Lung (tissue), 12 donors: ENCODE results near the gene ZNF827. TPM values are rescaled to one million over a fixed set of nuclear protein-coding genes. Genes with fewer than 3 reads are reported as not detected.

ENCODE experiments used
- ATAC-seq: fragments of 200-7000 bp; cut with Tn5 transposase; one replicate; pipeline ENCODE4 v1.9.1; 2020; ENCODE audit warnings: moderate number of reproducible peaks; ENCODE audit not compliant: insufficient read depth, low FRiP score
- DNase-seq, 3 donors: peaks; one replicate each; pipeline ENCODE4 v3.0.0-alpha.2; 2013 to 2017
- H3K27ac ChIP-seq, 2 donors: one replicate each; pipeline ENCODE4 v1.5.1; 2013; ENCODE audit warnings: mild to moderate bottlenecking in 2 of 2, moderate library complexity in 2 of 2, control low read depth in 1 of 2, inconsistent platforms in 1 of 2, low read depth in 1 of 2, low read length in 1 of 2
- H3K27me3 ChIP-seq, 3 donors: one replicate each; pipeline ENCODE4 v1.5.1; 2013; ENCODE audit warnings: low read length in 2 of 3; ENCODE audit not compliant: control insufficient read depth in 3 of 3, insufficient read depth in 3 of 3
- H3K36me3 ChIP-seq, 4 donors: one replicate each; pipeline ENCODE4 v1.5.1; 2013; ENCODE audit warnings: low read length in 4 of 4, mild to moderate bottlenecking in 1 of 4, moderate library complexity in 1 of 4; ENCODE audit not compliant: control insufficient read depth in 4 of 4, insufficient read depth in 4 of 4
- H3K4me1 ChIP-seq, 5 donors: one replicate each; pipeline ENCODE4 v1.5.1; 2013; ENCODE audit warnings: low read length in 5 of 5, mild to moderate bottlenecking in 2 of 5, moderate library complexity in 1 of 5; ENCODE audit not compliant: control insufficient read depth in 5 of 5, insufficient read depth in 5 of 5
- H3K4me3 ChIP-seq: one replicate; pipeline ENCODE4 v1.5.1; 2013; ENCODE audit warnings: mild to moderate bottlenecking, control low read depth, moderate library complexity
- H3K9ac ChIP-seq, 2 donors: one replicate each; pipeline ENCODE4 v1.5.1; 2013; ENCODE audit warnings: low read length in 2 of 2, control low read depth in 1 of 2; ENCODE audit not compliant: insufficient read depth in 1 of 2
- H3K9me3 ChIP-seq, 4 donors: one replicate each; pipeline ENCODE4 v1.5.1; 2013; ENCODE audit warnings: low read length in 3 of 4, mild to moderate bottlenecking in 1 of 4, moderate library complexity in 1 of 4; ENCODE audit not compliant: control insufficient read depth in 4 of 4, insufficient read depth in 3 of 4
- WGBS, 2 donors: extraction: QIAGEN DNeasy Blood & Tissue Kit; methylation state at CpG; one replicate each; pipeline ENCODE4 v1.1.7; 2013; 5-methylcytosine and 5-hydroxymethylcytosine counted together
- polyA plus RNA-seq, 2 donors: library from polyadenylated mRNA; stranded (reverse); fragments of 200-250 nt; gene quantifications; one replicate each; pipeline ENCODE4 v1.2.1, GENCODE V29; 2013
- total RNA-seq, 2 donors: library from RNA; depleted of rRNA in 1 of 2; stranded (reverse); fragments of >200 nt in 1 of 2; gene quantifications; one replicate each; pipeline ENCODE4 v1.2.1, GENCODE V29; 2014 to 2021
- TF ChIP-seq, protein P1 (sequence below): IDR thresholded peaks from 2 replicates; pipeline ENCODE4 v1.5.1; 2012; ENCODE audit warnings: mild to moderate bottlenecking; ENCODE audit errors: control extremely low read depth, extremely low read depth
- donor health status: control.
- donor health status: control.
- donor health status: Bipolar disorder and iron deficiency.
- donor health status: healthy.
- donor health status: DM: yes; HTN: yes; CAD: no.

Gene ZNF827
- total and polyA plus RNA-seq, 4 donors: 2.7 to 27.4 (median 8.2) TPM

DNA sequence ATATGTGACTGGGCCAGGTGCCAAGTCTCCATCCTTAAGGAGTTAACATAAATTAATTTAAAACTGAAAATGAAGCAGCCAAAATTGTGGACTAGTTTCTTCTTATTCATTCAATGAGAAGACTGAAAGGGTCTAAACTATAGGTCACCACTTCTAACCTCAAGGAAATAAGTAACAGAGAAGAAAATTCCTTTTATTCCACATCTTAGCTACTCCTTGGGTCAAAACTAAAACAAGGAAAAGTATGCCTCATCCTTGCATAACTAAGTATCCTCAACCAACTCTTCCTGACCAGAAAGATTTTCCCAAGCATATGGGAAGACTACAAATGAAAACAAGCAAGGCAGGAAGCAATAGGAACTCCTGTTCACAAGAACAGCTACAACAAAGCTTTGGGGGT is 71.2 kb downstream of the ZNF827 start:
- no peaks in the 10 kb centered on the region for H3K9me3 ChIP-seq
- no peak overlapping the region for H3K9ac ChIP-seq
- H3K4me1 ChIP-seq: peaks cover 0 to 8% (median 1%) of the 10 kb centered on the region in 5 donors
- ATAC-seq: no peak
- no peaks in the 10 kb centered on the region for H3K27me3 ChIP-seq
- peaks cover 0 to 5% (median 2%) of the 10 kb centered on the region in 4 donors for H3K36me3 ChIP-seq
- TF ChIP-seq, protein P1, sequence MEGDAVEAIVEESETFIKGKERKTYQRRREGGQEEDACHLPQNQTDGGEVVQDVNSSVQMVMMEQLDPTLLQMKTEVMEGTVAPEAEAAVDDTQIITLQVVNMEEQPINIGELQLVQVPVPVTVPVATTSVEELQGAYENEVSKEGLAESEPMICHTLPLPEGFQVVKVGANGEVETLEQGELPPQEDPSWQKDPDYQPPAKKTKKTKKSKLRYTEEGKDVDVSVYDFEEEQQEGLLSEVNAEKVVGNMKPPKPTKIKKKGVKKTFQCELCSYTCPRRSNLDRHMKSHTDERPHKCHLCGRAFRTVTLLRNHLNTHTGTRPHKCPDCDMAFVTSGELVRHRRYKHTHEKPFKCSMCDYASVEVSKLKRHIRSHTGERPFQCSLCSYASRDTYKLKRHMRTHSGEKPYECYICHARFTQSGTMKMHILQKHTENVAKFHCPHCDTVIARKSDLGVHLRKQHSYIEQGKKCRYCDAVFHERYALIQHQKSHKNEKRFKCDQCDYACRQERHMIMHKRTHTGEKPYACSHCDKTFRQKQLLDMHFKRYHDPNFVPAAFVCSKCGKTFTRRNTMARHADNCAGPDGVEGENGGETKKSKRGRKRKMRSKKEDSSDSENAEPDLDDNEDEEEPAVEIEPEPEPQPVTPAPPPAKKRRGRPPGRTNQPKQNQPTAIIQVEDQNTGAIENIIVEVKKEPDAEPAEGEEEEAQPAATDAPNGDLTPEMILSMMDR: no peak
- no peak for DNase-seq
- H3K4me3 ChIP-seq: no peak overlapping the region
- H3K27ac ChIP-seq: no peak overlapping the region

DNA sequence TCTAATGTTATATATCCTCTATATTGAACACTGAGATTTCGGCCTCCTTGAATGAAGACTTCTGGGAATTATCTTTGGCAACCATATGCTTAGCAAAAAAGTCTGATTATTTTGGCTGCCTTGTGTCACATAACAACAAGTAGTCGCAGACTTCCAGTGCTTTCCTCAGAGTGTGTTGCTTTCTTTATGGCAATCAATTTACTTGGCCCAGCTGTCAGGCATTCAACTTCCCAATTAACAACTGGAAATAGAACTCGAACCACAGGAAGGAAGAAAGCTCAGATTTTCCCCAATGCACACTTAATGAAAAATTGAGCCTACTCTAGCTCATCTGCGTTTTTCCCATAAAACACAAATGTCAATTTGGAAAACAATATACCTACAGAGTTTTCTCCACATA is 71.6 kb downstream of the ZNF827 start:
- Histone ChIP-seq H3K27ac (no peak overlapping the region), H3K9me3 (no peaks in the 10 kb centered on the region), H3K4me3 (no peak overlapping the region), H3K4me1 (peaks cover 1 to 8% (median 2%) of the 10 kb centered on the region in 5 donors), H3K36me3 (peaks cover 0 to 5% (median under 1%) of the 10 kb centered on the region in 4 donors), H3K9ac (no peak overlapping the region), H3K27me3 (no peaks in the 10 kb centered on the region)
- ATAC-seq (no peak), DNase-seq (peak in 1 of 3 donors; percentile 14)
- TF ChIP-seq, protein P1: no peak
- 57 to 64% methylated on average over 4 of the region's 4 CpGs for WGBS, 2 donors

DNA sequence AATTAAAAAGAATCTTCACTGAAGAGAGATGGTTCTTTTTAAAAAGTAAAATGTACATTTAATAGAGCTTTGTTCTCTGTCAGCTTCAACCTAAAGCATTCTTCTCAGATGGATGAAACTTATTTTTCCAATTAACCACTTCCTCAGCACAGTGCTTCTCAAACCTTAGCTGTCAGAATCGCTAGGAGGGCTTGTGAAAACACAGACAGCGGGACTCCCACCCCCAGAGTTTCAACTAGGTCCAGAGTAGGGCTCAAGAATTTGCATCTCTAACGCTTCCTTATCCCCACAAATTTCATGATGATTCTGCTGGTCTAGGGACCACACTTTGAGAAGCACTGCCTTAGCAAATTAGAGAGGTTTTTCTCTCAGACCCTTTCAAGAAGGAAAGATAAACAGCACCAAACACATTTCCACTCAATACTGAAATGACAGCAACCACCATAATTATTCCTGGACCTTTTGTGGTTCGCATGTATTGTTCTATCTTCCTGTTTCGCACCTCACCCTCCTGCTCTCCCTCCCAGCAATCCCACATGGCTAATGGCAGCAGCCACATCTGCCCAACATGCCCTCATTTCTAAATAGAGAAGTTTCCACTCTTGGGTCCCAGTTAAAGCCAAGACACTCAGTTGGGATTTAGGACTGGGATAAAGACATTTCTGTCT is 73.2 kb downstream of the ZNF827 start:
- Histone ChIP-seq H3K36me3 (peaks cover 0 to 5% (median under 1%) of the 10 kb centered on the region in 4 donors), H3K4me3 (no peak overlapping the region), H3K9ac (no peak overlapping the region), H3K4me1 (peaks cover 4 to 24% (median 12%) of the 10 kb centered on the region in 5 donors), H3K9me3 (no peaks in the 10 kb centered on the region), H3K27ac (no peak overlapping the region), H3K27me3 (no peaks in the 10 kb centered on the region)
- DNase-seq (no peak), ATAC-seq (no peak)
- TF ChIP-seq, protein P1: no peak
- 80 to 84% methylated on average over 5 of the region's 5 CpGs for WGBS, 2 donors

DNA sequence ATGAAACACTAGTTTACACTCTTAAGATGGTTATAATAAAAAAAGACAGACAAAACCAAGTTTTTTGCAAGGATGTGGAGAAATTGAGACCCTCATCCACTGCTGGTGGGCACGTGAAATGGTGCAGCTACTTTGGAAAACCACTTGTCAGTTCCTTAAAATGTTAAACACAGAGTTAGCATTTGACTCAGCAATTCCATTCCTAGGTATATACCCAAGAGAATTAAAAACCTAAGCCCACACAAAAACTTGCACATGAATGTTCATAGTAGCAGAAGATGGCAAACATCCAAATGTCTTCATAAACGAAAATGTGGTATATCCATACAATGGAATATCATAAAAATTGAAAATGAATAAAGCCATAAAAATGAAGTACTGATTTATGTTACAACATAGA is 75.4 kb downstream of the ZNF827 start:
- no peaks in the 10 kb centered on the region for H3K27me3 ChIP-seq
- WGBS, 2 donors: 86 to 91% methylated on average over 2 of the region's 2 CpGs
- H3K9me3 ChIP-seq: no peaks in the 10 kb centered on the region
- no peak overlapping the region for H3K4me3 ChIP-seq
- no peak overlapping the region for H3K27ac ChIP-seq
- peaks cover 4 to 39% (median 18%) of the 10 kb centered on the region in 5 donors for H3K4me1 ChIP-seq
- TF ChIP-seq, protein P1: no peak
- DNase-seq: no peak
- H3K9ac ChIP-seq: no peak overlapping the region
- peaks cover 0 to 4% (median 0%) of the 10 kb centered on the region in 4 donors for H3K36me3 ChIP-seq
- no peak for ATAC-seq
